HT-29 (cell line): Measurements from ENCODE around the gene AMOTL1. TPM values are rescaled to one million over a fixed set of nuclear protein-coding genes. Genes with fewer than 3 reads are reported as not detected.
"Not testable (repeated sequence)": the region's sequence is repeated elsewhere in the genome, so short reads cannot be mapped to it uniquely, and the experiment has no call there.

Source experiments
- DNase-seq: peaks from one replicate; pipeline ENCODE4 v3.0.0-alpha.2; 2015; ENCODE audit warnings: low spot score
- total RNA-seq: library from RNA; depleted of rRNA; stranded (reverse); fragments of >200 nt; shearing (Covaris generic); gene quantifications from 2 replicates; pipeline ENCODE4 v1.2.3, GENCODE V29; 2014

The AMOTL1 gene
- total RNA-seq, 1 experiment from 2014 or later, result not detected

- no peak for DNase-seq
Measured at GRCh38 chr11:94821439-94821838, 53.3 kb downstream of the AMOTL1 start.

DNA sequence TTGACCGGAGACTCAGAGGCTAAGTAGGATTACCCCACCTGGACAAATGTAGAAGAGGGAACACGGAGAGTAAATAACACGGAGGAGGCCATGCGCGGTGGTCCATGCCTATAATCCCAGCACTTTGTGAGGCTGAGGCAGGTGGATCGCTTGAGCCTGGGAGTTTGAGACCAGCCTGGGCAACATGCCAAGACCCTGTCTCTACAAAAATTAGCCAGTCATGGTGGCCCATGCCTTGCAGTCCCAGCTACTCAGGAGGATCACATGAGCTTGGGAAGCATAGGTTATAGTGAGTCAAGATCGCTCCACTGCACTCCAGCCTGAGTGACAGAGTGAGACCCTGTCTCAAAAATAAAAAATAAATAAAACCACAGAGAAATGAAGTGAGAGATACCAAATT lies 53.9 kb downstream of the AMOTL1 start:
- DNase-seq, result no peak

DNA sequence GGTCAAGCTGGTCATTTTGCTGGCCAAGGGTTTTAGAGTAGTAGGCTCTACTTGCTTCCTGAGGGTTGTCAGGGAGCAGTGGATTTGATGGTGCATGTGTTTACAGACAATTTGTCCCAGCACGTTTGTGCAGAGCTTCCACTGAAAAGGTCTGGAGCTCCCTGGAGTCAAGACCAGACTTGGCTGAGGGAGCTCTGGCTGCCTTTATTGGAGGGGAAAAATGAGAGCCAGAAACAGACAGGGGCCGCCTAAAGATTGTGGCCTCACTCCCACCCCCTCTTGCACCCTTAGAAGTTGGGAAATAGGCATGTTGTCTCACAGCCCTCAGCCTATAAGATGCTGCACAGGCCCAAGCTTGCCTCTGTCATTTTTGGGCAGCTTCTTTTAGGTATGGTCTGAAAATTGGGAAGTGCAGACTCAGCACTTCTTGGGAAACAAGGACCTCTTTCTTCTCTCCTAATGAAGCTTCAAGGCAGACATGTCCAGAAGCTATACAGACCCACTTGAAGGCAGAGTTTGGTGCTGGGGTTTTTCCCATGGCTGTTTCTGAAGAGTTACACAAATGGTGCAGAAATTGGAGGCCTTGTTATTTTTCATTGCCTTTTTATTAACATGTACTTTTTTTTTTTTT lies 55.1 kb downstream of the AMOTL1 start:
- DNase-seq, result no peak

DNA sequence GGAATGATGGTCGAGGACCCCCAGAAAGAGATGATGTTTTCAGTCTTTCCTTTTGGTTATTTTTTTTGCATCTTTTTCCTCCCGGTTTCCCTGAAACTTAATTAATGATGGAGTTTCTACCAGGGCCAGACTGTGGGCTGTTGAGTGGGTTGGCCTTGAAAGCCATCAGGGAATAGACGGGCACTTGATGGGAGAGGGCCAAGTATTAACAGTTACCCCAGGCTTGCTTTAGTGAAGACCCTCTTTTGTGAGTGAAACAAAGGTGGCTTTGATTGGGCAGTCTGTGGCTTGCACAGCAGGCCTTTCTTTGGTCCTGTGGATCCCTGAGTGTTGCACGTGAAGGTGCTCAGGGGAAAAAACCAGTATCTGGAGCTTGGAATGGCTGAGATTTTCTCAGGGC lies 56.9 kb downstream of the AMOTL1 start:
- DNase-seq, result no peak

- no peak for DNase-seq
Measured at GRCh38 chr11:94825481-94825880, 57.3 kb downstream of the AMOTL1 start.

DNA sequence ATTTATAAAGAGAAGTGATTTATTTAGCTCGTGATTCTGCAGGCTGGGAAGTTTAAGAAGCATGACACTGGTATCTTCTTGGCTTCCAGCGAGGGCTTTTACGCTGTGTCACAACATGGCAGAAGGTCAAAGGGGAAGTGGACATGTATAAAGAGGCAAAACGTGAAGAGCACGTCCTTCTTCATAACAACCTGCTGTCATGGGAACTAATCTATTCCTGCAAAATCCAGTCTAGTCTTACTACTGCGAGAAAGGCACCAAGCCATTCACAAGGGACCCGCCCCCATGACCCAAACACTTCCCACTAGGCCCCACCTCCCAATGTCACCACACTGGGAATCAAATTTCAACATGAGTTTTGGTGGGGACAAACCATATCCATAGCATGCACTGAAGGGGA lies 58.3 kb downstream of the AMOTL1 start:
- no peak for DNase-seq

GRCh38 chr11:94828088-94828487 lies 59.9 kb downstream of the AMOTL1 start:
- no peak for DNase-seq

DNA sequence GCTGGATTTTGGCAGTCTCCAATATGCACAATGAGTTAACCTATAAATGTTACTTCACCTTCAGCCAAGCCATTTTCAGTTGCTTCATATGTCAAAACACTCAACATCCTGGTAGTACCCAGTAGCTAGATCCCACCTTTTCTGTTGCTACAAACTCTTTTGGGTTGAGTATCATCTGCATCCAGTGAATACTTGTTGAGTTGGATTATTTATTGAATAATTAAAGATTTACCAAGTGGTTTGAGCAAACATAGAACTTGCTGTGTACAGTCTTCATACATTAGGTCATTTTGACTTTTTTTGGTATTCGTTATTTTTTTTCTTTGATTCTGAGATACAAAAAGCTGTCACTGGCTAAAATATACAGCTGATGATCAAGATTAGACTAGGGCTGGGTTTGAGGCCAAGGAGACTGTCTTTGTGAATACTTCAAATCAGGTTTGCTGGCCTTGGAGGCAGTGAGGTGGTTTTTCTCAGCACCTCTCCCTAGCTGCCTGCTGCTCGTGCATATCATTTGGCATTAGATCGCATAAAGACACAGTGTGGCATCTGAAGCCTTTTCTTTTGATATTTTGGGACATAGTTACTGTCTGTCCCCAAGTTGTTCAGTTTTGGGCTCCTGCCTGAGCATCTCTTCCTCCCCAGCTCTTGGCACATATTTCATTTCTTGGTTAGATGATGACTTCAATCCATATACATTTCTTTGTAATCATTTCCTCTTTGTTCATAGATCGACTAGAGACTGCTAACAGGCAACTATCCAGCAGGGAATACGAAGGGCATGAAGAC lies 62.8 kb downstream of the AMOTL1 start:
- no peak for DNase-seq

- no peak for DNase-seq
Measured at GRCh38 chr11:94831529-94831928, 63.4 kb downstream of the AMOTL1 start.

- DNase-seq, result no peak
Measured at GRCh38 chr11:94832604-94833235, 64.6 kb downstream of the AMOTL1 start.

GRCh38 chr11:94834911-94835593 lies 66.9 kb downstream of the AMOTL1 start:
- no peak for DNase-seq

DNA sequence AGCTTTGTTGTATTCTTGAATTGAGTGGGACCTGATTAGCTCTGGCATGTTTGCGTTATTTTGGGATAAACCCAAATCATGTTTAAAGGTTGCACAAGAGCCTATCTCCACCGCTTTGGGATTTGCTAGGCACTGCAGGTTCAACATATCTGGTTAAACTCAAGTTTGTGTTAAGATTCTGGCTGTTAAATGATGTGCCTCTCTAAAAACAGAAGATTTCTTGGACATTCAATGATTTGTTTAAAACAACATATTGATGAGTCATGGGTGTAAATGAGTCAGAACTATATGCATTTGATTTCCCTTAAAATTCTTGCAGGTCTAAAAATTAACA lies 67.4 kb downstream of the AMOTL1 start:
- DNase-seq, result no peak

DNA sequence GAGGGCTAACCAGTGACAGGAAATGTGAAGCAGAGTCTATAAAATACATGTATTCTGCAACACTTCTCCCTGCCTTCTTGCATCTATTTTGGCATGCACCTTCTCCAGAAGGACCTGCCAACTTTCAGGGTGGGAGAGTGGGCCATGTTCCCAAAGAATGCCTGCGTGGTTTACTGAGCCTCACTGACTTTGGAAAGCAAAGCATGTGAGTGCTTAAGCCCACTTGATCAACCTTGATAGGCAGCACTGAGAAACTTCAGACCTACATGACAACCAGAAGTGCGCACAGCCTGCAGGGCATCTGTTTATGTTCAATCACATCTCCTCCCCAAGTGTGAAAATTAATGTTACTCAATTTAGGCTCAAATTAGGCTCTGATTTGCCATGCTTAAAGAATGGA lies 69.2 kb downstream of the AMOTL1 start:
- no peak for DNase-seq

- DNase-seq, result no peak
Measured at GRCh38 chr11:94838027-94838731, 70.0 kb downstream of the AMOTL1 start.

- no peak for DNase-seq
Measured at GRCh38 chr11:94840209-94840608, 72.1 kb downstream of the AMOTL1 start.

DNA sequence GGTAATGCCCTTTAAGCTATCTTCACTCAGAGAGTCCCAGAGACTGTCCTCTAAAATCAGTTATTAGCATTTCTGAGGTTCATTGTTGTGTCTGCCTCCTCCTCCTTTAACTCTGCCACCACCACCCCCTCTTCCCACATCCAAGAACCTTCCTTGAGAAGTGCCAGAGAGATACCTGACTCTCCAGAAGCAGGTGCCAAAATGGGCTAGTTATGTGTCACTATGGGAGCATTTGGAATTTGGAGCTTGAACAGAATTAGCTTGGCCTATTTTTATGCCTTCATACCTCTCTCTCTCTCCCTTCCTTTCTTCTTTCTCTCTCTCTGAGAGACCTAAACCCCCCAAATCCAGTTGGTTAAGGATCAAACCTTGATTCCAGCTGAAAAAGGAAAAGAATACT lies 75.9 kb downstream of the AMOTL1 start:
- no peak for DNase-seq

DNA sequence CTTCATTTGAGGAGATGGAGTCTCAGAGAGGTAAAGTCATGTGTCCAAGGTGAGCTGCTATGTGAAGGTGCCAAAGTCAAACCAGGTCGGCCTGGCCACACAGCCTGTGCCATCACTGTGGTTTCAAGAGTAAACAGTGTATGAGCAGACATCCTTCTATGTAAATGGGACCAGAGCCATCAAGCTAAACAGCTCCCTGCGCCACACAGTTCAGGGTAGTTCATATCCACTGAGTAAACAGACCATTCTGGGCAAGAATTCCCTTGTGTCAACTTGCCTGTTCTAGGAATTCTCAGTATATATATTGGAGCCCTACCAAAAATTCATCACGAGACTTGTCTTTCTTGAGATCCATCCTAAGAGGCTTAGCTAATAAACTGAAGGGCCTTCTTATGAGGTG lies 77.5 kb downstream of the AMOTL1 start:
- peak; percentile 23 for DNase-seq

GRCh38 chr11:94849839-94850238 lies 81.7 kb downstream of the AMOTL1 start:
- no peak for DNase-seq

- DNase-seq, result no peak
Measured at GRCh38 chr11:94851864-94852636, 83.9 kb downstream of the AMOTL1 start.

DNA sequence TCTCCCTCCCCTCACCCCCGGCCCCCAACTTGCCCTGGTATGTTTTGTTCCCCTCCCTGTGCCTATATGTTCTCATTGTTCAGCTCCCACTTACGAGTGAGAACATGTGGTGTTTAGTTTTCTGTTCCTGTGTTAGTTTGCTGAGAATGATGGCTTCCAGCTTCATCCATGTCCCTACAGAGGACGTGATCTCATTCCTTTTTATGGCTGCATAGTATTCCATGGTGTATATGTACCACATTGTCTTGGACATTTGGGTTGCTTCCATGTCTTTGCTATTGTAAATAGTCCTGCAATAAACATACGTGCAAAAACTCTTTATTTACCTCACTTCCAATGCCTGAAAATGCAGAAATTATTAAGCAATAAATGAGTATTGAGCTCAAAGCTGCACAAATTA lies 85.1 kb downstream of the AMOTL1 start:
- DNase-seq, result not testable (repeated sequence)

GRCh38 chr11:94853836-94854235 lies 85.7 kb downstream of the AMOTL1 start:
- DNase-seq, result no peak
